ENCODE measurements around the gene IP6K3. TPM values are rescaled to one million over a fixed set of nuclear protein-coding genes. Genes with fewer than 3 reads are reported as not detected.

Gene IP6K3
- total RNA-seq, 1 experiment from 2014 or later = not detected

DNA sequence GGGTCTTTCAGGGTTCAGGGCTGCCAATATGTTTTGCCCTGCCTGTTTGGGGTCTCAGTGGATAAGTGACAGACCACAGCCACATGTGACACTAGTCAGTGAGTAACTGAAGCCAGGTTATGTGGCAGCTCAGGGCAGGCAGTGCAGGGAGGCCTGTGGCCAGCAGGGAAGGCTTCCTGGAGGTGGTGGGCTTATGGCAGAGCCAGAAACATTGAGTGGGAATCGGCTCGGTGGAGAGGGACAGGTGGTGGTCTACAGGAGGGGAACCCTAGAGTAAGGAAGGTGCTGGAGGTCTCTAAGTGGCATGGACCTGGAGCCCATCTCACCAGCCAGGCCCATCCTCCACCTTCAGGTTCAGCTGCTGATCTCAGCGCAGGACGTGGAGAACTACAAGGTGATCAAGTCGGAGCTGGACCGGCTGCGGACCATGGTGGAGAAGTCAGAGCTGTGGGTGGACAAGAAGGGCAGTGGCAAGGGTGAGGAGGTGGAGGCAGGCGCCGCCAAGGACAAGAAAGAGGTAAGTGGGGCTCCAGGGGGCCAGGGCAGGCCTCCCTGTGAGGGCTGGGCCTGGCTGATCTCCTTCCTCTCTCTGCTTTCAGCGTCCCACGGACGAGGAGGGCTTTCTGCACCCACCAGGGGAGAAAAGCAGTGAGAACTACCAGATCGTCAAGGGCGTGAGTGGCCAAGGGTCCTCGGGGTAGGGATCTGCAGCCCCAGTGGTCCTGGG lies 70.1 kb downstream of the IP6K3 start:
- Histone ChIP-seq H3K4me1 (ENCODE audit: insufficient read depth, low read length, poor library complexity, severe bottlenecking) (no peaks in the 10 kb centered on the region), H3K9me3 (ENCODE audit: low read depth, low read length, poor library complexity, severe bottlenecking) (no peaks in the 10 kb centered on the region), H3K27ac (ENCODE audit: low read depth, low read length, poor library complexity, severe bottlenecking) (no peak overlapping the region), H3K36me3 (ENCODE audit: insufficient read depth, low read length, poor library complexity, severe bottlenecking) (peaks cover 13% of the 10 kb centered on the region), H3K4me3 (ENCODE audit: low read depth, low read length, poor library complexity, severe bottlenecking) (no peak overlapping the region), H3K27me3 (replicated peaks; ENCODE audit: insufficient read depth, low read depth, low read length, poor library complexity) (no peaks in the 10 kb centered on the region)
- TF ChIP-seq EZH2 (IDR thresholded peaks at IDR 0.05; ENCODE audit: borderline replicate concordance, low read depth, low read length, poor library complexity, severe bottlenecking) = no peak
- TF ChIP-seq, protein P1, sequence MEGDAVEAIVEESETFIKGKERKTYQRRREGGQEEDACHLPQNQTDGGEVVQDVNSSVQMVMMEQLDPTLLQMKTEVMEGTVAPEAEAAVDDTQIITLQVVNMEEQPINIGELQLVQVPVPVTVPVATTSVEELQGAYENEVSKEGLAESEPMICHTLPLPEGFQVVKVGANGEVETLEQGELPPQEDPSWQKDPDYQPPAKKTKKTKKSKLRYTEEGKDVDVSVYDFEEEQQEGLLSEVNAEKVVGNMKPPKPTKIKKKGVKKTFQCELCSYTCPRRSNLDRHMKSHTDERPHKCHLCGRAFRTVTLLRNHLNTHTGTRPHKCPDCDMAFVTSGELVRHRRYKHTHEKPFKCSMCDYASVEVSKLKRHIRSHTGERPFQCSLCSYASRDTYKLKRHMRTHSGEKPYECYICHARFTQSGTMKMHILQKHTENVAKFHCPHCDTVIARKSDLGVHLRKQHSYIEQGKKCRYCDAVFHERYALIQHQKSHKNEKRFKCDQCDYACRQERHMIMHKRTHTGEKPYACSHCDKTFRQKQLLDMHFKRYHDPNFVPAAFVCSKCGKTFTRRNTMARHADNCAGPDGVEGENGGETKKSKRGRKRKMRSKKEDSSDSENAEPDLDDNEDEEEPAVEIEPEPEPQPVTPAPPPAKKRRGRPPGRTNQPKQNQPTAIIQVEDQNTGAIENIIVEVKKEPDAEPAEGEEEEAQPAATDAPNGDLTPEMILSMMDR (conservative IDR thresholded peaks at IDR 0.05; ENCODE audit: low read depth, low read length) = no peak
- no TSS peak for BruUV-seq (replicated peaks)
- intact Hi-C loops (cut with micrococcal nuclease; ENCODE audit: unreplicated experiment) = no loop called here
- CTCF ChIA-PET = no interaction called here
- POLR2A ChIA-PET (ENCODE audit: low non-redundant PET) = no interaction called here
- DNase-seq (ENCODE audit: low spot score) = no peak

DNA sequence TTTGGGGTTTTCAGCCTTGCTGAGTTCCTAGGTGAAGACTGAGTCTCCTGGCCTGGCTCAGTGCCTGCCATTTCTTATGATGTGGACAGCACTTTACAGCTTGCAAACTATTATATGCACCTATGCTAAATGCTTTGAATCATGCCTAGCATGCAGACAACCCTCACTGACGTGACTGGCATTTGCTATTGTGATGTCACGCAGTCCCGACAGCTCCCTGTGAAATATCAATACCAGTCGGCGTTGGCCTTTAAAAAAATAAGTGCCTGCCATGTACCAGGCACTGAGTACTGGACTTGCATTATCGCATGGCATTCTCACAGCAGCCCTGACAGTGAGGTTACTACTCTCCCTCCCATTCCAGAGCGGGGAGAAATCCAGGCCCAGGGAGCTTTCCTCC lies 70.7 kb downstream of the IP6K3 start:
- no peaks in the 10 kb centered on the region for H3K27me3 ChIP-seq (replicated peaks; ENCODE audit: insufficient read depth, low read depth, low read length, poor library complexity)
- no peaks in the 10 kb centered on the region for H3K9me3 ChIP-seq (ENCODE audit: low read depth, low read length, poor library complexity, severe bottlenecking)
- H3K36me3 ChIP-seq (ENCODE audit: insufficient read depth, low read length, poor library complexity, severe bottlenecking) = peaks cover 17% of the 10 kb centered on the region
- no peak for DNase-seq (ENCODE audit: low spot score)
- H3K27ac ChIP-seq (ENCODE audit: low read depth, low read length, poor library complexity, severe bottlenecking) = no peak overlapping the region
- no peak overlapping the region for H3K4me3 ChIP-seq (ENCODE audit: low read depth, low read length, poor library complexity, severe bottlenecking)
- TF ChIP-seq, protein P1 (conservative IDR thresholded peaks at IDR 0.05; ENCODE audit: low read depth, low read length) = no peak
- TF ChIP-seq EZH2 (IDR thresholded peaks at IDR 0.05; ENCODE audit: borderline replicate concordance, low read depth, low read length, poor library complexity, severe bottlenecking) = no peak
- CTCF ChIA-PET = no interaction called here
- intact Hi-C loops (cut with micrococcal nuclease; ENCODE audit: unreplicated experiment) = no loop called here
- BruUV-seq (replicated peaks) = no TSS peak
- POLR2A ChIA-PET (ENCODE audit: low non-redundant PET) = no interaction called here
- H3K4me1 ChIP-seq (ENCODE audit: insufficient read depth, low read length, poor library complexity, severe bottlenecking) = no peaks in the 10 kb centered on the region

DNA sequence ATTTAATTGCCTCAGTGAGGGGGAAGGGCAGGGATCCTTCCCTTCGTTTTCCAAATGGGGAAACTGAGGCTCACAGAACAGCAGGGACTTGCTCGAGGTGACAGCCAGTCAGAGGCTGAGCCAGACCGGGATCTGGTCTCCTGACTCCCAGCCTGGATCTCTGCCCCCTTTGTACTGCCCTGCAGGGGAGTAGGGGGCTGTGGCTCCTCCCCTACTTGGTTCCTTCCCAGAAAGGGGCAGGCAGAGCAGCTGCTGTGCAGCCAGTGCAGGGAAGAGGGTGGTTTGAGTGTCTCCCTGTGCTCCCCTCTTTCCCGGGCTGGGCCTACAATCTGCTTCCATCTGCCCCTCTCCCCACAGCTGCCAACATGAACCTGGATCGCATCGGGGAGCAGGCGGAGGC lies 72.9 kb downstream of the IP6K3 start:
- TF ChIP-seq EZH2 (IDR thresholded peaks at IDR 0.05; ENCODE audit: borderline replicate concordance, low read depth, low read length, poor library complexity, severe bottlenecking) = no peak
- Histone ChIP-seq H3K9me3 (ENCODE audit: low read depth, low read length, poor library complexity, severe bottlenecking) (no peaks in the 10 kb centered on the region), H3K27ac (ENCODE audit: low read depth, low read length, poor library complexity, severe bottlenecking) (no peak overlapping the region), H3K36me3 (ENCODE audit: insufficient read depth, low read length, poor library complexity, severe bottlenecking) (peaks cover 18% of the 10 kb centered on the region), H3K4me3 (ENCODE audit: low read depth, low read length, poor library complexity, severe bottlenecking) (no peak overlapping the region), H3K4me1 (ENCODE audit: insufficient read depth, low read length, poor library complexity, severe bottlenecking) (no peaks in the 10 kb centered on the region), H3K27me3 (replicated peaks; ENCODE audit: insufficient read depth, low read depth, low read length, poor library complexity) (no peaks in the 10 kb centered on the region)
- DNase-seq (ENCODE audit: low spot score) = no peak
- intact Hi-C loops (cut with micrococcal nuclease; ENCODE audit: unreplicated experiment) = no loop called here
- ChIA-PET POLR2A (ENCODE audit: low non-redundant PET) (no interaction called here), CTCF (no interaction called here)
- BruUV-seq (replicated peaks) = no TSS peak

DNA sequence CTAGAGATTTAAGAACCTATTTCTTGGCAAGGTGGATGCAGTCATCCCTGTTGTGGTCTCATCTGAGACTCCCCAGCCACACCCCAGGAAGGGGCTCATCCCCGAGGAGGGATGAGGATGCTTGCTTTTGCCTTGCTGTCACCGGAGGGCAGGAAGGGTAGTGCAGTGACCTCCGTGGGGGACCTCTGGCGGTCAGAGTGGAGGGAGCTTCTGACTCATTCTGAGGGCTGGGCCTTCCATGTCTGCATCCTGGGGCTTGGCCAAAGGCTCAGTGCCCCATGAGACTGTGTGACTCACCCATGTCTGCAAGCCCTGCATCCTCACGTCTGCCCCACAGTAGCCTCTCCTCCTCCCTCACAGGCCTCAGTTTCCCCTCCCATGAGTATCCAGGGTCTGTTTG lies 73.9 kb downstream of the IP6K3 start:
- H3K36me3 ChIP-seq (ENCODE audit: insufficient read depth, low read length, poor library complexity, severe bottlenecking) = peaks cover 18% of the 10 kb centered on the region
- no peak overlapping the region for H3K27ac ChIP-seq (ENCODE audit: low read depth, low read length, poor library complexity, severe bottlenecking)
- H3K4me3 ChIP-seq (ENCODE audit: low read depth, low read length, poor library complexity, severe bottlenecking) = no peak overlapping the region
- intact Hi-C loops (cut with micrococcal nuclease; ENCODE audit: unreplicated experiment) = no loop called here
- BruUV-seq (replicated peaks) = no TSS peak
- no peaks in the 10 kb centered on the region for H3K9me3 ChIP-seq (ENCODE audit: low read depth, low read length, poor library complexity, severe bottlenecking)
- DNase-seq (ENCODE audit: low spot score) = peak; percentile 22
- H3K27me3 ChIP-seq (replicated peaks; ENCODE audit: insufficient read depth, low read depth, low read length, poor library complexity) = no peaks in the 10 kb centered on the region
- TF ChIP-seq EZH2 (IDR thresholded peaks at IDR 0.05; ENCODE audit: borderline replicate concordance, low read depth, low read length, poor library complexity, severe bottlenecking) = no peak
- TF ChIP-seq, protein P1 (conservative IDR thresholded peaks at IDR 0.05; ENCODE audit: low read depth, low read length) = no peak
- ChIA-PET CTCF (no interaction called here), POLR2A (ENCODE audit: low non-redundant PET) (no interaction called here)
- no peaks in the 10 kb centered on the region for H3K4me1 ChIP-seq (ENCODE audit: insufficient read depth, low read length, poor library complexity, severe bottlenecking)
